Measurements from ENCODE around the gene KMT2E. TPM values are rescaled to one million over a fixed set of nuclear protein-coding genes. Genes with fewer than 3 reads are reported as not detected.
"Not testable (repeated sequence)": the region's sequence is repeated elsewhere in the genome, so short reads cannot be mapped to it uniquely, and the experiment has no call there.

Gene KMT2E
- total RNA-seq, 8 experiments from 2014 or later: 26.6 to 105 (median 77.8) TPM

GRCh38 chr7:105027176-105027853 lies 13.3 kb downstream of the KMT2E start:
- no peak overlapping the region for H3K27ac ChIP-seq
- WGBS, 10 experiments: 85 to 100% (median 95%) methylated on average over 2 of the region's 2 CpGs
- in situ Hi-C loops (cut with MboI; ENCODE audit: low pct_unique_long_range_greater_than_20kb in 2 of 9, low sequenced_read_pairs in 9 of 9, unreplicated experiment in 9 of 9): no loop called here
- peaks cover 3 to 25% of the 10 kb centered on the region in 2 donors for H3K4me1 ChIP-seq (replicated peaks in 1 of 2)
- ATAC-seq (replicated peaks in 6 of 8): no peak
- H3K4me3 ChIP-seq: no peak overlapping the region

- H3K4me3 ChIP-seq: no peak overlapping the region
- peaks cover 3 to 25% of the 10 kb centered on the region in 2 donors for H3K4me1 ChIP-seq (replicated peaks in 1 of 2)
- 44 to 100% (median 96%) methylated on average over 1 to 3 of the region's 5 CpGs for WGBS, 10 experiments
- in situ Hi-C loops (cut with MboI; ENCODE audit: low pct_unique_long_range_greater_than_20kb in 2 of 9, low sequenced_read_pairs in 9 of 9, unreplicated experiment in 9 of 9): no loop called here
- ATAC-seq (replicated peaks in 6 of 8): no peak
- no peak overlapping the region for H3K27ac ChIP-seq
Measured at GRCh38 chr7:105028004-105028403, 14.0 kb downstream of the KMT2E start.

GRCh38 chr7:105028941-105029340 lies 14.9 kb downstream of the KMT2E start:
- peaks cover 3 to 25% of the 10 kb centered on the region in 2 donors for H3K4me1 ChIP-seq (replicated peaks in 1 of 2)
- in situ Hi-C loops (cut with MboI; ENCODE audit: low pct_unique_long_range_greater_than_20kb in 2 of 9, low sequenced_read_pairs in 9 of 9, unreplicated experiment in 9 of 9); H3K4me3 ChIP-seq; ATAC-seq (replicated peaks in 6 of 8); H3K27ac ChIP-seq: not testable (repeated sequence)
- WGBS, 10 experiments: 88 to 100% (median 94%) methylated on average over 2 to 7 of the region's 8 CpGs; no CpG with 5 or more reads in 2 of the 10 experiments

- H3K4me3 ChIP-seq: no peak overlapping the region
- in situ Hi-C loops (cut with MboI; ENCODE audit: low pct_unique_long_range_greater_than_20kb in 2 of 9, low sequenced_read_pairs in 9 of 9, unreplicated experiment in 9 of 9): no loop called here
- ATAC-seq (replicated peaks in 6 of 8): no peak
- H3K27ac ChIP-seq: no peak overlapping the region
- peaks cover 0 to 10% of the 10 kb centered on the region in 2 donors for H3K4me1 ChIP-seq (replicated peaks in 1 of 2)
Measured at GRCh38 chr7:105030447-105030846, 16.4 kb downstream of the KMT2E start.

GRCh38 chr7:105032553-105033214 lies 18.7 kb downstream of the KMT2E start:
- H3K4me3 ChIP-seq: no peak overlapping the region
- 100% methylated on average over 1 of the region's 1 CpG; no CpG with 5 or more reads in 2 of the 10 experiments for WGBS, 10 experiments
- H3K27ac ChIP-seq: no peak overlapping the region
- ATAC-seq (replicated peaks in 6 of 8): no peak
- in situ Hi-C loops (cut with MboI; ENCODE audit: low pct_unique_long_range_greater_than_20kb in 2 of 9, low sequenced_read_pairs in 9 of 9, unreplicated experiment in 9 of 9): no loop called here
- H3K4me1 ChIP-seq (replicated peaks in 1 of 2): peaks cover 0 to 7% of the 10 kb centered on the region in 2 donors

- H3K4me3 ChIP-seq: no peak overlapping the region
- in situ Hi-C loops (cut with MboI; ENCODE audit: low pct_unique_long_range_greater_than_20kb in 2 of 9, low sequenced_read_pairs in 9 of 9, unreplicated experiment in 9 of 9): no loop called here
- ATAC-seq (replicated peaks in 6 of 8): no peak
- peaks cover 0 to 8% of the 10 kb centered on the region in 2 donors for H3K4me1 ChIP-seq (replicated peaks in 1 of 2)
- H3K27ac ChIP-seq: no peak overlapping the region
- WGBS, 10 experiments: 88 to 100% (median 96%) methylated on average over 1 to 5 of the region's 5 CpGs; no CpG with 5 or more reads in 1 of the 10 experiments
Measured at GRCh38 chr7:105035349-105035748, 21.3 kb downstream of the KMT2E start.

- in situ Hi-C loops (cut with MboI; ENCODE audit: low pct_unique_long_range_greater_than_20kb in 2 of 9, low sequenced_read_pairs in 9 of 9, unreplicated experiment in 9 of 9): no loop called here
- Histone ChIP-seq H3K4me3 (no peak overlapping the region), H3K27ac (no peak overlapping the region), H3K4me1 (replicated peaks in 1 of 2) (peaks cover 0 to 8% of the 10 kb centered on the region in 2 donors)
- 42 to 100% (median 95%) methylated on average over 1 to 5 of the region's 5 CpGs for WGBS, 10 experiments
- ATAC-seq (replicated peaks in 6 of 8): no peak
Measured at GRCh38 chr7:105036217-105037168, 22.5 kb downstream of the KMT2E start.

- Histone ChIP-seq H3K4me3 (no peak overlapping the region), H3K27ac (no peak overlapping the region), H3K4me1 (replicated peaks in 1 of 2) (peaks cover 0 to 8% of the 10 kb centered on the region in 2 donors)
- no peak for ATAC-seq (replicated peaks in 6 of 8)
- 51 to 88% (median 75%) methylated on average over 1 to 2 of the region's 2 CpGs; no CpG with 5 or more reads in 1 of the 10 experiments for WGBS, 10 experiments
- in situ Hi-C loops (cut with MboI; ENCODE audit: low pct_unique_long_range_greater_than_20kb in 2 of 9, low sequenced_read_pairs in 9 of 9, unreplicated experiment in 9 of 9): no loop called here
Measured at GRCh38 chr7:105037319-105037718, 23.3 kb downstream of the KMT2E start.

GRCh38 chr7:105044449-105045070 lies 30.6 kb downstream of the KMT2E start:
- in situ Hi-C loops (cut with MboI; ENCODE audit: low pct_unique_long_range_greater_than_20kb in 2 of 9, low sequenced_read_pairs in 9 of 9, unreplicated experiment in 9 of 9): no loop called here
- ATAC-seq (replicated peaks in 6 of 8): peak in 1 of 8 experiments; percentile 19
- no peaks in the 10 kb centered on the region for H3K4me1 ChIP-seq (replicated peaks in 1 of 2)
- H3K27ac ChIP-seq: no peak overlapping the region
- 85 to 100% (median 100%) methylated on average over 1 to 2 of the region's 2 CpGs; no CpG with 5 or more reads in 4 of the 10 experiments for WGBS, 10 experiments
- no peak overlapping the region for H3K4me3 ChIP-seq

GRCh38 chr7:105046414-105046813 lies 32.4 kb downstream of the KMT2E start:
- Histone ChIP-seq H3K4me1 (replicated peaks in 1 of 2) (no peaks in the 10 kb centered on the region), H3K4me3 (no peak overlapping the region), H3K27ac (no peak overlapping the region)
- peak in 3 of 8 experiments; percentile 42 to 63 (median 46) for ATAC-seq (replicated peaks in 6 of 8)
- WGBS, 10 experiments: 0 to 100% (median 85%) methylated on average over 1 of the region's 1 CpG
- in situ Hi-C loops (cut with MboI; ENCODE audit: low pct_unique_long_range_greater_than_20kb in 2 of 9, low sequenced_read_pairs in 9 of 9, unreplicated experiment in 9 of 9): no loop called here

- Histone ChIP-seq H3K4me1 (replicated peaks in 1 of 2) (no peaks in the 10 kb centered on the region), H3K4me3 (no peak overlapping the region), H3K27ac (no peak overlapping the region)
- in situ Hi-C loops (cut with MboI; ENCODE audit: low pct_unique_long_range_greater_than_20kb in 2 of 9, low sequenced_read_pairs in 9 of 9, unreplicated experiment in 9 of 9): no loop called here
- no peak for ATAC-seq (replicated peaks in 6 of 8)
- WGBS, 10 experiments: 82 to 100% (median 94%) methylated on average over 1 to 4 of the region's 4 CpGs; no CpG with 5 or more reads in 2 of the 10 experiments
Measured at GRCh38 chr7:105047932-105048331, 33.9 kb downstream of the KMT2E start.

- no peak for ATAC-seq (replicated peaks in 6 of 8)
- Histone ChIP-seq H3K4me3 (no peak overlapping the region), H3K27ac (no peak overlapping the region), H3K4me1 (replicated peaks in 1 of 2) (peaks cover under 1 to 4% of the 10 kb centered on the region in 2 donors)
- in situ Hi-C loops (cut with MboI; ENCODE audit: low pct_unique_long_range_greater_than_20kb in 2 of 9, low sequenced_read_pairs in 9 of 9, unreplicated experiment in 9 of 9): no loop called here
- 90 to 100% (median 98%) methylated on average over 1 of the region's 1 CpG; no CpG with 5 or more reads in 2 of the 10 experiments for WGBS, 10 experiments
Measured at GRCh38 chr7:105050493-105050892, 36.5 kb downstream of the KMT2E start.

All from motor neuron (in vitro differentiated cells).